HG02943 (cell line): Measurements from ENCODE around the gene KLHDC2.
"Not testable (repeated sequence)": the region's sequence is repeated elsewhere in the genome, so short reads cannot be mapped to it uniquely, and the experiment has no call there.

ENCODE experiments used
- ATAC-seq: cut with Tn5 transposase; IDR thresholded peaks from one replicate; pipeline ENCODE4 v1.9.1; 2021; ENCODE audit warnings: mild to moderate bottlenecking, low read depth, moderate library complexity; ENCODE audit not compliant: unreplicated experiment

The KLHDC2 gene

DNA sequence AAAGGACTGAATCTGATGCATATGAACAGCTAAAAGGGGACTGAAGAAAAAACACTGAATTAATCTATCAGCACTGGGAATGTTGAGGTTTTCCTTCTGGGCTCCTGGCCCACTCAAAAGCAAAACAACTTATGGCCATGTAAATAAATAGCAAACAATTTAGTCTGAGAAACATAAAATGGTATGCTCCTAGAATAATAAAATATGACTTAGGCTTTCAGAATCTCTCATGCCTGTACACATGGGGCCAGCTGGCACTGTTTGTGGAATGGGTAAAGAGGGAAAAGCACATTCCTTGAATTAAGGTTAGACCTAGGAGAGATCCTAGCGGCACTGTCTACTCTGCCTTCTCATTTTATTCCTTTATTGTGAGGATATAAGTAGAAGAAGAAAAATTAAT is 6.2 kb downstream of the KLHDC2 start:
- ATAC-seq: no peak

- no peak for ATAC-seq
Observed at GRCh38 chr14:49778421-49778820, 10.5 kb downstream of the KLHDC2 start.

DNA sequence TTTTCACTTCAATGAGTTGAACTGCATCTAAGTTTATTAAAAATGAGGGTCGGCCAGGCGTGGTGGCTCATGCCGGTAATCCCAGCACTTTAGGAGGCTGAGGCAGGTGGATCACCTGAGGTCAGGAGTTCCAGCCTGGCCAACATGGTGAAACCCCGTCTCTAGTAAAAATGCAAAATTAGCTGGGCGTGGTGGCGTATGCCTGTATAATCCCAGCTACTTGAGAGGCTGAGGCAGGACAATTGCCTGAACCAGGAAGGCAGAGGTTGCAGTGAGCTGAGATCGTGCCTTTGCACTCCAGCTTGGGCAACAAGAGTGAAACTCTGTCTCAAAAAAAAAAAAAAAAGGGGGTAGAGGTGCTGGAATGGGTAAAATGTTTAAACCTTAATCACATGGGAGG is 13.1 kb downstream of the KLHDC2 start:
- ATAC-seq: not testable (repeated sequence)

- ATAC-seq: no peak
Observed at GRCh38 chr14:49783394-49784014, 15.6 kb downstream of the KLHDC2 start.

GRCh38 chr14:49786315-49786714 is 18.4 kb downstream of the KLHDC2 start:
- ATAC-seq: no peak

- no peak for ATAC-seq
Observed at GRCh38 chr14:49792618-49793017, 24.7 kb downstream of the KLHDC2 start.

DNA sequence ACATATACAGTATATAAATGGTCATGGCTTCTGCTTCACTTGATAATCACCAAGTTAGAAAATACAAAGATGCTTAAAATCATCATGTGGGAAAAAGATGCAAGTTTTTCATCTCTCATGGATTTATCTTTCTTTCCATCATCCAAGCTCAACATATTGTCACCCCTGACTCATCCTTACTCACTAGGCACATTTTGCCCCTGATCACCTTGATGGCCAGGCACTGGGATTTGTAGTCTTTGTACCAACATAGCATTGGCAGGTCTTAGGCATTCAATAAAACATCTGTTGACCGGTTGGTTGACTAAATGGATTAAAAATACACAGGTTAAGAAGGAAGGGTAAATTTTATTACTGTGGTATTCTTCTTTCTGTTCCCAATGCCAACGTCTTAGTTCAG is 28.1 kb downstream of the KLHDC2 start:
- no peak for ATAC-seq

GRCh38 chr14:49808780-49809179 is 40.8 kb downstream of the KLHDC2 start:
- ATAC-seq: no peak

- not testable (repeated sequence) for ATAC-seq
Observed at GRCh38 chr14:49816118-49816517, 48.2 kb downstream of the KLHDC2 start.

DNA sequence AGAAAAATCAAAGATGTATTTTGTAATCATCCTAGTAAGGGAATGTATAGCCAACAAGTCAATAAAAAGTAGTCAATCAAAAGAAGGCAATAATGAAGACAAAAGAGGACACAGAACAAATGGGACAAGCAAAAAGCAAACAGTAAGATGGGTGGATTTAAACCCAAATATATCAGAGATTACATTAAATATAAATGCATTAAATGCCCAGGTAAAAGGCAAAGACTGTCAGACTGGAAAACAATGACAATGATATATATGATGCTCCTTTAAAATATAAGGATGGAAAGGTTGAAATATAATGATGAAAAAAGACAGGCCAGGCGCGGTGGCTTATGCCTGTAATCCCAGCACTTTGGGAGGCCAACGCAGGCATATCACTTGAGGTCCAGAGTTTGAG is 48.9 kb downstream of the KLHDC2 start:
- ATAC-seq: no peak

DNA sequence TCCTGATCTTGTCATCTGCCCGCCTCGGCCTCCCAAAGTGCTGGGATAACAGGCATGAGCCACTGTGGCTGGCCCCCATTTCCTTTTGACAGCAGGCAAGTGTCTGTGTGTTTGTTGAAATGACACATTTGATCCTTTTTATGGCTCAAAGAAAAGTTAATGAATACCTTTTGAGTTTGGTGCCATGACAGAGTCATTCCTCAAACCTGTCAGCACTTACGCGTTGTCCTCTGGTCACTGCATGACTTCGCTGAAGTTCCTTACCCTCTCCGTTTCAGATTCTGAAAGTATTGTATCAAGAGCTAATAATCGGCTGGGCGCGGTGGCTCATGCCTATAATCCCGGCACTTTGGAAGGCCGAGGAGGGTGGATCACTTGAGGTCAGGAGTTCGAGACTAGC is 52.2 kb downstream of the KLHDC2 start:
- ATAC-seq: no peak

- no peak for ATAC-seq
Observed at GRCh38 chr14:49828640-49829039, 60.7 kb downstream of the KLHDC2 start.
